ENCODE data around the gene CYB5R3.
"Not testable (repeated sequence)": the region's sequence is repeated elsewhere in the genome, so short reads cannot be mapped to it uniquely, and the experiment has no call there.

Gene CYB5R3

GRCh38 chr22:42677936-42678335 is 28.7 kb upstream of the CYB5R3 start:
- DNase-seq, result not testable (repeated sequence)

- no peak for DNase-seq
Measured at GRCh38 chr22:42676059-42676607, 26.9 kb upstream of the CYB5R3 start.

DNA sequence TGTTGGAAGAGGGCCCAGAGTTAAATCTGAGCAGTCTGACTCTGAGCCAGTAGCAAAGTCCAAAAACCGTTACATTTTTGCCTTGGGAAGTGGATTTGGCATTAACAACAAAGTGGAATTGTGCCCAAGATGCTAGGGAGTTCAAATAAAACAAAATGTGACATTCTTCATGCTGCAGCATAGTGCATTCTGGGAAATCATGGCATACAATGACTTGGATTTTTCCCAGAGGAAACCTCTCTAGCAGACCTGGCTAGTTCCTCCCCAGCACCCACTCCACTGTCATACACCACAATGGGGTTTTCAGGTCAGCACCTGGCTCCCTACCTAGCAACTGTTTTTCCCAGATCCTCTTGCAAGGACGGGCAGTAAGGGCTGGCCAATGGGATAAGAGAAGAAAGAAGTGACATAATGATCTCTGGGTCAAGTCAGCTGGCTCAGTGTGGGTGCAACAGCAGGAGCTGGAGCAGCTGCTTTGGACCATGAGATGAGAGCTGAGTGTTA is 24.8 kb upstream of the CYB5R3 start:
- DNase-seq, result no peak

GRCh38 chr22:42673071-42673470 is 23.9 kb upstream of the CYB5R3 start:
- DNase-seq, result not testable (repeated sequence)

GRCh38 chr22:42670921-42671709 is 21.9 kb upstream of the CYB5R3 start:
- DNase-seq, result no peak

DNA sequence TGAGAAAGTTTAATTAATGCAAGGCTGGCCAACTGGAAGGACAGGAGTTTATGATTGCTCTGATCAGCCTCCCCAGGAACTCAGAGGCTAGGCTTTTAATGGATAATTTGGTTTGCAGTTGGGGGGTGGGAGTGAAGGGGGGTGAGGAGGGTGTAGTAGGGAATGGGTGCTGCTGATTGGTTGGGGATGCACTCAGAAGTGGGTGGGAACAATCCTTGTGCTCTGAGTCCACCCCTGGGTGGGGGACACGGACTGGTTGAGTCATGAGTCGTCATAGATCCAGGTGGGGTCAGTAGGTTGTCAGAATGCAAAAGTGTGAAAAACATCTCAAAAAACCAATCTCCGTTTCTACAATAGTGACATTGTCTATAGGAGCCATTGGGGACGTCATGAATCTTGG is 20.9 kb upstream of the CYB5R3 start:
- DNase-seq, result no peak

GRCh38 chr22:42666393-42666792 is 17.2 kb upstream of the CYB5R3 start:
- DNase-seq, result not testable (repeated sequence)

DNA sequence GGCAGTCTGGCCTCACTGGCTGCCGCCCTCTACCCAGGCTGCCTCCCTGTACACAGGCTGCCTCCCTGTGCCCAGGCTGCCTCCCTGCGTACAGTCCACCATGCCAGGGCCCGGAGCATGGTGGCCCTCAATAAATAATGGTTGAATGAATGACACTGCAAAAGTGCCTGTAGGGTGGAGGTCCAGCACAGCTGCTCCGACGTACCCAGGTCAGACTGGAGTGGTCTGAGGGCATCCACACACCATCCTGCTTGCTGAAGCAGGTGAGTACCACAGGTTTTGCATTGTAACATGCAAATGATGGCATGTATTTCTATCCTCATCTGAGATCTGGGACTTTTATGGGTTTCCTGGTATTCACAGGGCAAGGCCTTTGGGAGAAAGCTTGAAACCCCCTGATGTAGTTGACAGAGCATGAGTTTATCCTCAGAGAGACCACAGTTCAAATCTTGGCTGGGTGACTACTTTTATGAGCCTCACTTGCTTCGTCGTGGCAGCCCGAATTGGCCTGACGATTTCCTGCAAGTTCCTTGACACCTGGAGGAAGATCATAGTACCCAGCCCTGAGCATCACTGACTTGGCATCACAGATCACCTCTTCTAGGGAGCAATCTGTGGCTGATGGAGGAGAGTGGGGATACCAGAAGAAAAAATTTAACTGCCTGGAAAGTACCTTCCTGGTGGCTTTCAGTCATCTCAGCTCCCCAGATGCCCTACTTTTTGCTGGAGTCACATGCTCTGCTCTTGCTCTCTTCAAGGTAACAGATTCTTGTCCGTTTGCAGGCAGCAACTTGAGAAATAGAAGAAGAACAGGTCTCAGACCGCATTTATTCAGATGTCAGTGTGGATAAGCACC is 16.0 kb upstream of the CYB5R3 start:
- DNase-seq, result no peak

- peak; percentile 48 for DNase-seq
Measured at GRCh38 chr22:42661985-42662831, 13.0 kb upstream of the CYB5R3 start.

DNA sequence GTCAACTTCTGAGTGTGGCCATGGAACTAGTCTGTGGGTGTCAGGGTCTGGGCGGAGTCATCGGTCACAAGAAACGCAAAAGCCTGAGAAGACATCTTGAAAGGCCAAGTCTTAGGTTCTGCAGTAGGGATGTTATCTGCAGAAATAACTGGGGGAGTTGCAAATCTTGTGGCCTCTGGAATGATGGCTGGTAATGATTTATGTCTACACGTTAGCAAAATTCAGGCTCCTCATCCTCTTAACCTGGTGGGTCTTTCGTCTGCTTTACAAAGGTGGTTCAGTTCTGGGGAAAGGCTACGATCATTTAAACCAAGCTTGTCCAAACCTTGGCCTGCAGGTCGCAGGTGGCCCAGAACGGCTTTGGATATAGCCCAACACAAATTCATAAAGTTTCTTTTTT is 7.4 kb upstream of the CYB5R3 start:
- no peak for DNase-seq

DNA sequence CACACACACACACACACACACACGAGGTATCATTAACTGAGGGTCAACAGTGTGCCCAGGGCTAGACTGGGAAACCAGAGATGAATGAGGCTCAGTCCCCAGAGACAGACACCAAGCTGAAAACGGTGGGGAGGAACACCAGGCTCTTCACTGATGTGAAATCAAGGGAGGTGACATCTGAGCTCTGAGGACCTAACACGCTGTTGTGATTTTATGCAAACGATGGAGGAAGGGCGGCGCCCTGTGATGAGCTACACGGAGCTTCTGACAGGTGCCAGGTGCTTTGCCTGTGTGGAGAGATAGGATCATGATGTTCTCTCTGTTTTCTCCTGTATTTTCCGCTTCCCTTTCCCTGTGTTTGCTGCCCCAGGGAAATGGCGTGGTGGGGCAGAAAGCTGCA is 6.5 kb upstream of the CYB5R3 start:
- peak; percentile 80 for DNase-seq

DNA sequence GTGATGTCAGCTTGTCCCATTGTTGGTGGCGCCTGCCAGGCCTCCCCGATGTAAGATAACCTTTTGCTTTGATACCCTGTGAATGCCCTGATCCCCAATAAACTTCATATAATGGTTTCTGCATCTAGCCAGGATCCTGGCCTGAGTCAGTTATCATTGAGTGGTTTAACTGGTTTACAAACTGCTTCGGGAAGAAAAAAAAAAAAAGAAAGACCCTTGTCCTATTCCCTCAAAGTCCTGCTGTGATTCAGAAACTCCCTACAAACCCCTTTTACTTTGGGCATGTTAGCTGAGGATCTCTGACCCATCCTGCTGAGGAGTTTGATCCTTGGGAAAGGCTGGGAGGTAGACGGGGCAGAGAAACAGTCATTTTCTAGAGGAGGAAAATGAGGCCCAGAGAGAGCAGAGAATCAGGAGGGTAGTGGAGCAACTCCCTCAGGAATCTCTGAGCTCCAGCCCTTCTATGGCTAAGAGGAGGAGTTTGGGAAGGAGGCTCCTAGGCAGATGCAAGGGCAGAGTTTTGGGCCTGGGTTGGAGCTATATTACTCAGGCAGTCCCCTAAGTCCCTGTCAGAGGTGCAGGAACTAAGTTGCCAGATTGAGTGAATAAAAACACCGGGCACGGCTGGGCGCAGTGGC is 5.4 kb upstream of the CYB5R3 start:
- no peak for DNase-seq

DNA sequence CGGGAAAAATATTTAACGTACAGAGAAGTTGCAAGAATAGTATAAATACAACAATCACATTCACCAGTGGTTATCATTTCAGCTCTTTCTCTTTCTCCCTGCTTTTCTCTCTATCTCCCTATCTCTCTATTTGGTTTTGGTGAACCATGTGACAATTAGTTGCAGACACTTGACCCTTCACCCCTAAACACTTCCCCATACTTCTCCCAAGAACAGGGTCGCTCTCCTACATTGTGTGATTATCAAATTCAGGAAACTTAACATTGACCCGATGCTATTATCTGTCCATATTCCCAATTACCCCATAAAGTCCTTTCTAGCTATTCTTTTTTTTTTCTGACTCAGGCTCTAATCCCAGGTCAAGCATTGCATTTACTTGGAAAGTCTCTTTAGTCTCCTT is 4.8 kb upstream of the CYB5R3 start:
- DNase-seq, result no peak

DNA sequence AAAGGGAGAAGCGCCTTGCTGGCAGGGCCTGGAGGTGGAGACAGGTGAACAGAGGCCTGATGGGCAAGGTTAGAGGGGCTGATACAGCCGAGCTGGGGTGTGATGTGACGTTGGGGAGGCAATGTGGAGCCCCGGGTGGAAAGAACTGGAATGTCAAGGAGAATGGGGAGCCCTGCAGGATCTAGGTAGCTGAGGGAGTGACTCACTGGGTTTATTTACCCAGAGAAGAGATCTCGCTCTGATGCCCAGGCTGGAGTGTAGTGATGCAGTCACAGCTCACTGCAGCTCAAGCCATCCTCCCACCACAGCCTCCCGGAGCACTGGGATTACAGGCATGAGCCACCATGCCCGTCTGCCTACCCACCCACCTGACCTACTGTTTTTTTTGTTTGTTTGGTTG is 1.9 kb upstream of the CYB5R3 start:
- DNase-seq, result no peak

DNA sequence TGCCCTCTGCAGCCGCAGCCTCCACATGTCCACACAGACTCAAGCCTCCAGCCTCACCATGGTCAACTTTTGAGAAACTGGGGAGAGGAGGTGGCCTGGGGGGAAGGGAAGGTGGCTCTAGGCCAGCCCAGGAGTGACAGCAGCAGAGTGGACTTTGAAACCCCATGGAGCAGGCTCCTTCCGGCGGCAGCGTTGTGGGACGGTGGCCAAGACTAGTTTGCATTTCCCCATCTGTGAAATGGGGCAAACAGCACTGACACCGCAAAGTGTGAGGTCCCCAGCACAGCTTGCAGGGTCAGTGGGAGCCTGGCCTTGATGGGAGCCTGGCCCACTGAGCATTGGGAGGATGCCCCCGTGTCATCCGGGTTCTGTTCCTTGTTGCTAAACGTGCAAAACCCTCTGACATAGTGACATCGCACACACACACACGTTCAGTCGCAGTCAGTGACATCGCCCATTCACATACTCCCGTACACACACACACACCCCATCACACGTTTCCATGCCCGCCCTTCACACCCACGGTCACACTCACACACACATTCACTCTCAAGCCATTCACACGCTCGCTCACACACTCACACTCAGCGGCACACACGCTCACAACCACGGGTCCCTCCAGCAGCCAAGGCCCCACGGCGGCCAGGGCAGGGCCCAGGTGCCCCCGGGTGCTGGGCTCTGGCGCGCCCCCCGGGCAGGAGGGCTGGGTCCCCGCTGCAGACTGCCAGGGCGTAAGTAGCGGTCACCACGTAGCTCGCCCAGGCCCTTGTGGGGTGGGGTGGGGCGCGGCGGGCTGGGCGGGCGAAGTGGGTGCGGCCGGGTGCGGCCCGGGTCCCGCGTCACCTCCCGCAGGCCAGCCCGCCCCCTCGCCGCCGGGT is 585 bp downstream of the CYB5R3 start:
- no peak for DNase-seq

DNA sequence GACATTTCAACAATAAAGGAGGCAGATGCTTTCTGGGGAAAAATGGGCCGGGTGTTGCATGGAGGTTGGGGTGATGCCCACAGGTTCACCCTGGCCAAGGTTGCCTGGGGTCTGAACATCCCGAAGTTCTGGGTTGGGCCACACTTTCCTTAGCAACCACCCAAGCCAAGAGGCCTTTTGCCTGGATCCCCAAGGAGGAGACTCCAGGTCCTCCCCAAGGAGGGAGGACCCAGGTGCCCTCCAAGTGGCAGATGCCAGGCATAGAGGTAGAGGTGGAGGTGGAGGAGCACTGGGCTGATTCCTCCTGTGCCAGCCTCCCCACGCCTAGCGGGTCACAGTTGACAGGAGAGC is 1.2 kb downstream of the CYB5R3 start:
- no peak for DNase-seq

DNA sequence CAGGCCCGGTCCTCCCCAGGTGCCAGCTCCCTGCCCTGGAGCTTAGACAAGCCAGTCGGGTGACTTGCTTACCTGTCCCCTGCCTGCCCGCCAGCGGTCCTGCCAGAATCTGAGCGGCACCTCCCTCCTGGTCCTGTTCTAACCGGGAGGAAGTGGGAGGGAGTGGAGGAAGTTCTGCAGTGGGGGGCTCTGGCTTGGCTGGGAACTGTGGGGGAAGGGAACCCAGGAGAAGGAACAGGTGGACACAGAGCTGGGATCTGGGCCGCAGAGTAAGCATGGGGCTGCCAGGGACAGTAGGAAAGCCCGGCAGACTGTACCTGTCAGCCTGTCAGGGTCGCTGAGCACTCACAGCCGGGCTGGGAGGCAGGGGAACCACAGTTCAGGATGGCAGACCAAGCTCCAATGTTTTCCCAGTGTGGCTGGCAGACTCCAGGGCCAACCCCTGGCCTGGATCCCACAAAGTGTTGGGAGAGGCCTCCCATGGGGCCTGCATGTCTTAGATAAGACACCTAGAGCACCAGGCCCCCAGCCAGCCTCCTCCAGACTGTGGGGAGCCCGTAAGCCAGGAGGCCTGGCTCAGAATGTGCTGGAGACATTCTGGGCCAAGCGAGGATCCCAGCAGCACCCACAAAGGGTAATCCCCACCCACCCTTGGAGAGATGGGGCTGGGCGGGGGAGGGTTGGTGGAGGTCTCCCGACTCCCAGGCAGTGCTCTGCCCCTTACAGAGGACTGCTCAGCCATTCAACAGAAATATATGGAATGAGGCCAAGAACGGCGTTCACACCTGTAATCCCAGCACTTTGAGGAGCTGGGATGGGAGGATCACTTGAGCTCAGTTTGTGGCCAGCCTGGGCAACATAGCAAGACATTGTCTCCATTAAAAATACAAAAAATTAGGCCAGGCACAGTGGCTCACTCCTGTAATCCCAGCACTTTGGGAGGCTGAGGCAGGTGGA is 2.3 kb downstream of the CYB5R3 start:
- DNase-seq, result no peak

DNA sequence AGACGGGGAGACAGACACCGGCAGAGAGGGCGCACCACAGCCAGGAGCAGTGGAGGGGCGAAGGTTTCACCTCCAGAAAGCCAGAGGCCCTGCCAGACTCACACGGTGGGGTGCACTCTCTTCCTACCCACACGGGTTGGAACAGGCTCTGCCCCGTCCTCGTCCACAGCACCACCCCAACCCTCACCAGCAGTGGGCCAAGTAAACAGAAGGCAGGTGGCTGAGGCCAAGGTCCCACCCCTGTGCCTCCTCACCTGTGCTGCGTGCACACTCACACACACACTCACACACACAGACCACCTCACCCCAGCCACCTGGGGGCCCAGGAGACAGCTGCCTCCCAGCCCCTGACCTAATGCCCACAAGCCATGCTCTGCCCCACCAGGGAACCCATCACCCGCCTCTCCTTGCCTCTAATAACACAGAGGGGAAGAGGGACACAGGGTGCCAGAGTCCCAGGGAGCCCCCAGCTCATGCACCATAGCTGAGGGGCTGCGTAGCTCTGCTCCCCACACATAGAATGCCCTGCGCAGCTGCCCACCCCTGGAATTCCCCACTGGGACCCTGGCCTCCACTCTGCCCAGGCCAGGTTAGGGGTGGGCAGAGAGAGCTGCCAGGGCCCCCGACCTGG is 3.1 kb downstream of the CYB5R3 start:
- DNase-seq, result no peak

- DNase-seq, result no peak
Measured at GRCh38 chr22:42645341-42645937, 3.8 kb downstream of the CYB5R3 start.
